NCI-H82 treated with DMSO at 0.1 percent for 48 hours (cell line): ENCODE data around the gene MUSK.

Source experiments
- DNase-seq: peaks from one replicate; lab custom pipeline; 2025; ENCODE audit not compliant: unreplicated experiment; lab: John Stamatoyannopoulos, UW

The MUSK gene

GRCh38 chr9:110668570-110669167 is at the start of gene MUSK:
MUSK (plus strand) TSS chr9:110668791; CDS start chr9:110668905, 114 bp downstream.
- peak; percentile 34 for DNase-seq

GRCh38 chr9:110619831-110620230 is 48.8 kb upstream of the MUSK start:
- no peak for DNase-seq

GRCh38 chr9:110620726-110621125 is 47.9 kb upstream of the MUSK start:
- no peak for DNase-seq

GRCh38 chr9:110622368-110622767 is 46.2 kb upstream of the MUSK start:
- DNase-seq, result no peak

DNA sequence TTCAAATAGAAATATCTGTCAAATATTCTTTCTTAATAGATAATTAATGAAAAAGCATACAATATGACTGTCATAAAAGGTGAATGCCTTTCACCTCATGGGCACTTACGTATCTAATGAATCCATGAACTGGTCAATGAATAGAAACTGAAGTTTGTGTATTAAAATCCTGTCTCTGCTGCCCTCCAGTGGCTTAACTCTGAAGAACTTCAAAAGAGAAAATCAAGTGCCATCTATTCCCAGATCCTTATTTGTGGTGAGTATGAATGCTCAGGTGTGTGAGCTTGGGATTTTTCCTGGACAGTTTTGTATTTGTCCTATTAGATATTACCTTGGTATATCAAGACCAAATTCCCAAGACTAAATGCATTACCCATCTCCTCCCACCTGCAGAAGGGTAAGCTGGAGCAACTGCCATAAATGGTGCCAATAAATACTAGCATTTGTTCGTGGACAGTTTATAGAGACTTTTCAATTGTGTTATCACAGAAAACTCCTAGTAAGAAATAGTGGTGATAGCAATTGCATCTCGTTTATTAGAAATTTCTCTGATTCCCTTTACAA is 45.0 kb upstream of the MUSK start:
- DNase-seq, result peak; percentile 40

DNA sequence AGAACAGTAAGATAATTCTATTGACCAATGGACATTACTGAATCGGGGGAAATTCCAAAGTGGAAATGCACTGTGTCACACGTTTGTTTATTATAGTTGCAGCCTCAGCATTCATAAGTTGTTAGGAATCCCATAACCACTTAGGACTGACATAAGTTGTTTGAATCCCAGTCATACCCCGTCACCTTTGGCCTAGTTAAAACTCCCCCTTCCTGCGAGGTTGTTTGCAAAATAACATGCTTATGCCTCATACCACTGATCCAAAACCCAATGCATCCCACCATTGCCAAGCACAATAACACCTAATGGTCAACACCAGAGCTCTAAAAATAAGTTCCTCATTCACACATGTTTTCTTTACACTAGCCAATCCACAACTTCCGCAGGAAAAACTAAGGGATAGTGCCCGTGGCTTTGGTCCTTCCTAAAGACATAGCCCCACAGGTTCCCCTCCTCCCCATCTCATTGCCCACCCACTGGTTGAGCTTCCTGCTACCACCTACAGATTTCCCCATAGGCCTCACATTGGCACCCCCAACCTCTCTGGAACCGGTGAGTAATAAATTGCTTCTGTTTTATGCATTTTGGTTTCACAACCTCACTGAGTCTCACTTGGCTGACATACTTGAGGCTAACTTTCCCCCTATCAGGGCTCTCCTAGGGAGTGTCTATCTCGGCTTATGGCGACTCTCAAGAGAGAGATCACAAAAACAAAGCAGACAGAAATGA is 42.3 kb upstream of the MUSK start:
- DNase-seq, result no peak

DNA sequence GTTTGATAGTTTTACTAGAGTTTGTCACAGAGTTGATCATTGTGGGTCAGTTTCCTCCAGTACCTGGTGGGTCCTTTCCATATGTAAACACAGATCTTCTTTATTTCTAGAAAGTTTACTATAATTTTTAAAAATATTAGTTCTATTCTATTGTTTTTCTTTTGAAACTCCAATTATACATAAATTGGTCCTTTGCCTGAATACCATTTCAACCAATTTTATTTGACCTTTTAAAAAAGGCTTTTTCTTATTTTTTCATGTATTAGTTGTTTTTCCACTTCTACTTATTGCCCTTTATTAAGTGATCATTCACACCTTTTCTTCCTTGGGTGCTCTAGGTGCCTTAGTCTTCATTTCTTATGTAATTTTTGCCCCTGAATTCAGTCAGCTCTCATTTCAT is 33.0 kb upstream of the MUSK start:
- DNase-seq, result no peak

DNA sequence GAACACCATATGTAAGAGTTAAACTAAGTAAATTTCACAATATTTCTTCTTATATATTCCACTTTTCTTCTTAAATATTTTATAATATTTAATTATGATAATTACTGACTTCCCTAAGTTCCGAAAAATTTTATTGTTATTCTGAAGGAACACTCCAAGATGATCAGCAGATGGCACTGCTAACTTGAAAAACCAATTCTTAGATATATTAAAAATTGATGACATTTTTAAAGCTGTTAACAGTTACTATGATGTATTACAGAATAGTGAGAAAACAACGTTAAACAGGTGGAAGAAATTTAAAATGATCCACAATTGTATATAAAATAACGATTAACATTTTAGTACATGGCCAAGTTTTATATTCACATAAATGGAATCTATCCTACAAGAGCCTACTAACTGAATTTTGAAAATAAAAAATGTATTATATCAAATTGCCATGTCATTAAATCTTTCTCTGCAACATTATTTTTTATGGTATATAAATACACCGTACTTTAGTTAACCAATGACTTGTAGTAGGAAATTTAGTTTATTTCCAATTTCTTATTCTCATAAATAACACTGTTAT is 30.1 kb upstream of the MUSK start:
- DNase-seq, result no peak

- no peak for DNase-seq
Measured at GRCh38 chr9:110640736-110641135, 27.9 kb upstream of the MUSK start.

DNA sequence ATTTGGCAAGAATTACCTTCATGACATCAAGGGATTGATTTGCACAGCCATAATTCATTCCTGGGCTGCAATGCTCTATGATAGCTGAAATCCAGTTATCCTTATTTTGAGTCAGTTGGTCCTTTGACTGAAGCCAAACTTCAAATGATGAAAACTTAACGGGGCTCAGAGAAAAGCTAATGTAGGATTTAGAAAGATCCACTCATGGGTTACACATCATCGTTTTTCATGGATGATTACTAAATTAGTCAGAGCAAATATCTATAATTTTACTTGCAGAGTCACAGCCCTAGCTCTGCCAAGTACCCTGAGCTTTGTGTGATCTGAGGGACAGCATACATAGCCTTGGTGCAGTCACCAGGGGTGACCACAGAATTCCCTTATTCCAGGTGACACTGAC is 27.3 kb upstream of the MUSK start:
- DNase-seq, result no peak

GRCh38 chr9:110648696-110649095 is 19.9 kb upstream of the MUSK start:
- no peak for DNase-seq

DNA sequence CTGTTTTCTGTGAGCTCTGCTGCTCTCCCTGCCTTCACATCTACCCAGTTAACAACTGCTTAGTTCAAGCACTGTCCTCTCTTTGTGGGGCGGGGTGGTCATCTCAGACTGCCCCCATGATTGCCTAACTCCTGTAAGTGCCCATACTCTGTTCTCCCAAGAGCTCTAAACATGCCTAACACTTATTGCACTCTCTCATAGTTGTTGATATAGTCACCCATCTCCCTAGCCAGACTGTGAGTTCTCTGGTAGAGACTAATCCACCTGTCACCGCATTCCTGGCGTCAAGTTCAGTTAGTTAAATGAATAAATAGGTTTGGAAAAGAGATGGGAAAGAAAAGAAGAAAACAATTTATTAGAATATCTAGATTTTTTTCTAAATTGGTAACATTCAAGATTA is 18.3 kb upstream of the MUSK start:
- no peak for DNase-seq

DNA sequence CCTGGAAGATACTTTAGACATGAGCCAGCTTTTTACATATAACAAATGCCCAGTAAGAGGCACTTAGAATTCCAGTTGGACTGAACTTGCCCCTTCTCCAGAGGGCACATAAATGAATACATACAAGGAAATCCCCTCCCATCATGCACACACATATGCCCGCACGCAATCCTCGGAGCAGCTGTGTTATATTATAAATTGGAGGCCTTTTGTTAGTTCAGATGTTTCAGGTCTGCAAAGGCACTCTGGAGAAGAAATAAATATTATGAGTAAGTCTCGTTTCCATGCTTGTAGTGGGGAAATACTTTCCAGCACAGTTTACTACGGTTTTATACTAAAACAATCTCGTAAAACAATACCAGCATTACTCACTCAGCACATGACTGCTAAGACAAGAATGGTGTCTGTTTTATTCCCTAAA is 17.6 kb upstream of the MUSK start:
- DNase-seq, result no peak

GRCh38 chr9:110655754-110656641 is 12.6 kb upstream of the MUSK start:
- DNase-seq, result no peak

GRCh38 chr9:110659891-110660541 is 8.6 kb upstream of the MUSK start:
- no peak for DNase-seq

GRCh38 chr9:110669433-110669832 is 842 bp downstream of the MUSK start:
- no peak for DNase-seq

DNA sequence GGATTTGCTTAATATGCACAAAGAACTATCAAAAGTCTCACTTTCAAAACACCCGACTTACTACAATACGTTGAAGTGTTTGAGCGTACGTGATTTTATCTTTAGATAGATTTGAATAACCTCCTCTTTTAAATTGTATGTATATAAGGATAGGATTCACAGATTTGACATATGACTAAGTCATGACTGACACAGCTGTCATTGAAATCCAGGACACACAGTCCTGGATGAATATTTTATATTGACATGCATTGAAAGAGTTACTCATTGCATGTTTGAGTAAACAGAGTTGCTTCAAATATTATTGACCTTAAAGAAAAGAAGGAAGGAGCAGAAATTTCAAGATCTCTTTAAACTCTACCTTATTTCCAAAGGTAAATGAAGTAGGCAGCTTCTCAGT is 3.3 kb downstream of the MUSK start:
- no peak for DNase-seq

GRCh38 chr9:110672873-110673510 is 4.4 kb downstream of the MUSK start:
- DNase-seq, result no peak

- DNase-seq, result no peak
Measured at GRCh38 chr9:110687497-110687896, 18.9 kb downstream of the MUSK start.

GRCh38 chr9:110688329-110688728 is 19.7 kb downstream of the MUSK start:
- no peak for DNase-seq
